ENCODE data around the gene ARID1B.

GRCh38 chr6:157101166-157101565 is 324.0 kb downstream of the ARID1B start:
- TF ChIP-seq CTCF (IDR thresholded peaks at IDR 0.05; ENCODE audit: poor library complexity) (no peak), EZH2 (IDR thresholded peaks at IDR 0.05; ENCODE audit: borderline replicate concordance) (no peak), EZH2phosphoT487 (IDR thresholded peaks at IDR 0.05; ENCODE audit: low read depth, severe bottlenecking, unreplicated experiment) (no peak)
